Testis (tissue), 3 donors: Measurements from ENCODE around the gene NCS1. TPM values are rescaled to one million over a fixed set of nuclear protein-coding genes. Genes with fewer than 3 reads are reported as not detected.

Experiments
- DNase-seq: peaks from one replicate; pipeline ENCODE4 v3.0.0-alpha.2; 2019
- H3K27ac ChIP-seq, 2 donors: fragments of 200-600 bp; sonication (generic); one replicate each; pipeline ENCODE4 v1.5.1; 2019
- H3K27me3 ChIP-seq: fragments of 200-600 bp; sonication (generic); one replicate; pipeline ENCODE4 v1.5.1; 2019
- H3K36me3 ChIP-seq: fragments of 200-600 bp; sonication (generic); one replicate; pipeline ENCODE4 v1.5.1; 2017; ENCODE audit warnings: low read depth; ENCODE audit errors: missing control alignments
- H3K4me1 ChIP-seq: fragments of 200-600 bp; sonication (generic); one replicate; pipeline ENCODE4 v1.5.1; 2019
- H3K4me3 ChIP-seq, 2 donors: fragments of 200-600 bp; sonication (generic); one replicate each; pipeline ENCODE4 v1.5.1; 2017 to 2019
- H3K9me3 ChIP-seq: fragments of 200-600 bp; sonication (generic); one replicate; pipeline ENCODE4 v1.5.1; 2017
- CTCF ChIP-seq, 3 experiments: fragments of 450-650 bp in 2 of 3; fragments of 200-600 bp in 1 of 3; sonication (generic) in 1 of 3; IDR thresholded peaks; one replicate each; pipeline ENCODE4 v1.5.1; 2016 to 2019; ENCODE audit warnings: antibody characterized with exemption in 3 of 3, mild to moderate bottlenecking in 2 of 3, moderate library complexity in 1 of 3
- POLR2A ChIP-seq: fragments of 450-650 bp; IDR thresholded peaks from one replicate; pipeline ENCODE4 v1.6.1; 2017; ENCODE audit warnings: antibody characterized with exemption, mild to moderate bottlenecking, moderate library complexity
- WGBS, 2 donors: methylation state at CpG; one replicate each; pipeline ENCODE4 v1.1.5; 2018; 5-methylcytosine and 5-hydroxymethylcytosine counted together
- intact Hi-C: fragments of 100-400 bp; cut with DNase I; formaldehyde crosslinking; loops from one replicate; pipeline ENCODE4 v1.15.1; 2023; ENCODE audit warnings: low total_unique reads
- polyA plus RNA-seq: library from polyadenylated mRNA; stranded (reverse); fragments of 350-450 nt; fragmentation: Illumina TruSeq; extraction: RNeasy Lipid Tissue Mini Kit (QIAGEN cat#74804); gene quantifications from one replicate; pipeline ENCODE4 v1.2.3, GENCODE V29; 2014; ENCODE audit warnings: low read depth, low replicate concordance; ENCODE audit not compliant: insufficient read depth
- total RNA-seq, 2 donors: library from RNA; depleted of rRNA; stranded (reverse); fragments of >200 nt; gene quantifications; one replicate each; pipeline ENCODE4 v1.2.3, GENCODE V29; 2016

NCS1 gene
- total and polyA plus RNA-seq, 3 donors from 2014 or later = 5.2 to 13.0 (median 5.2) TPM

GRCh38 chr9:130176760-130177159 lies 4.6 kb downstream of the NCS1 start:
- intact Hi-C loops = no loop called here
- Histone ChIP-seq H3K4me3 (no peak overlapping the region), H3K9me3 (no peaks in the 10 kb centered on the region), H3K27ac (no peak overlapping the region), H3K36me3 (no peaks in the 10 kb centered on the region), H3K4me1 (no peaks in the 10 kb centered on the region), H3K27me3 (no peaks in the 10 kb centered on the region)
- WGBS, 2 donors = 95 to 100% methylated on average over 1 to 6 of the region's 6 CpGs
- no peak for TF ChIP-seq CTCF (IDR thresholded peaks at IDR 0.05)
- no peak for TF ChIP-seq POLR2A
- no peak for DNase-seq

GRCh38 chr9:130177898-130178805 lies 5.9 kb downstream of the NCS1 start:
- Histone ChIP-seq H3K27me3 (no peaks in the 10 kb centered on the region), H3K4me3 (no peak overlapping the region), H3K36me3 (no peaks in the 10 kb centered on the region), H3K4me1 (no peaks in the 10 kb centered on the region), H3K27ac (no peak overlapping the region), H3K9me3 (no peaks in the 10 kb centered on the region)
- intact Hi-C loops = no loop called here
- 81% methylated on average over 20 of the region's 20 CpGs for WGBS, 2 donors
- DNase-seq = no peak
- TF ChIP-seq CTCF (IDR thresholded peaks at IDR 0.05) = no peak
- TF ChIP-seq POLR2A = no peak

GRCh38 chr9:130179331-130179907 lies 7.2 kb downstream of the NCS1 start:
- H3K4me3 ChIP-seq = no peak overlapping the region
- H3K36me3 ChIP-seq = no peaks in the 10 kb centered on the region
- no peak overlapping the region for H3K27ac ChIP-seq
- no peaks in the 10 kb centered on the region for H3K9me3 ChIP-seq
- intact Hi-C loops = no loop called here
- no peaks in the 10 kb centered on the region for H3K27me3 ChIP-seq
- DNase-seq = no peak
- no peak for TF ChIP-seq CTCF (IDR thresholded peaks at IDR 0.05)
- TF ChIP-seq POLR2A = no peak
- 69% methylated on average over 2 of the region's 2 CpGs for WGBS, 2 donors
- no peaks in the 10 kb centered on the region for H3K4me1 ChIP-seq

DNA sequence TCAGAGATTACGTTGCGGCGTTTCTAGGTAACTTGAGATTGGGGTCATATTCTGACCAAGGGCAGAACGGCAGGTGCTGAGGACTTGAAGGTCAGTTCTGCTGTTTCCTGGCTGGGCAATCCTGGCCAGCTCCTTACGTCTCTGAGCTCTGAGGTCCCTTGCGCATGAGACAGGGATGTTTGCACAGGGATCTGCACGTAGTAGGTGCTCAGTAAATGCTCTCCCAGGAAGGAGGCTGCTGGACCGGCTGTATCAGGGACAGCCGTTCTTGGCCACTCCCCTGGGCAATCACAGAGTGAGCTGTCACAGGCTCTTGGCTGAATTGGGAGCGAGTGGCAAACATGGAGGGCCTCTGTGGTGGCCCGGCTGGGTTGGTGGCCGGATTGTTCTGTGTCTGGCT lies 8.3 kb downstream of the NCS1 start:
- Histone ChIP-seq H3K4me1 (no peaks in the 10 kb centered on the region), H3K27ac (no peak overlapping the region), H3K36me3 (no peaks in the 10 kb centered on the region), H3K27me3 (no peaks in the 10 kb centered on the region), H3K4me3 (no peak overlapping the region), H3K9me3 (no peaks in the 10 kb centered on the region)
- WGBS, 2 donors = 84 to 94% methylated on average over 10 to 11 of the region's 12 CpGs
- TF ChIP-seq POLR2A (no peak), CTCF (IDR thresholded peaks at IDR 0.05) (no peak)
- intact Hi-C loops = no loop called here
- no peak for DNase-seq
